ENCODE results near the gene GDF2.
A peak's percentile ranks its signal among the peaks of the same experiment; 100 is the strongest.

The GDF2 gene

DNA sequence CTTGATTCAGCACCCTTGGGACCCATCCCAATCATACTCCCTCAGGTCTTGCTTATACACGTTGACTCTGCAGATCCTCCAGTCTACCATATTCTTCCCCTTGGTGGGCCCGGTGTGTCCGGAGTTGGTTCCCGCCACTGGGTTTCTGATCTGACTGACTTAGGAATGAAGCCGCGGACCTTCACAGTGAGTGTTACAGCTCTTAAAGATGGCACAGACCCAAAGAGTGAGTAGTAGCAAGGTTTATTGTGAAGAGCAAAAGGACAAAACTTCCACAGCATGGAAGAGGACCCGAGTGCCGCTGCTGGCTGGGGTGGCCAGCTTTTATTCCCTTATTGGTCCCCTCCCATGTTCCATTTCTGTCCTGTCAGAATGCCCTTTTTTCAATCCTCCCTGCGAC is 28.2 kb upstream of the GDF2 start:
- Histone ChIP-seq H3K36me3 (ENCODE audit: insufficient read depth, low read length) (no peaks in the 10 kb centered on the region), H3K4me3 (ENCODE audit: low read length) (no peak overlapping the region), H3K27me3 (ENCODE audit: insufficient read depth, low read length) (peaks cover 14% of the 10 kb centered on the region), H3K4me1 (ENCODE audit: insufficient read depth, low read length) (no peaks in the 10 kb centered on the region), H3K9me3 (ENCODE audit: insufficient read depth, low read depth, low read length) (no peaks in the 10 kb centered on the region), H3K9ac (ENCODE audit: low read depth, low read length) (no peak overlapping the region), H3K27ac (ENCODE audit: low read depth, low read length) (no peak overlapping the region)
- 99% methylated on average over 9 of the region's 9 CpGs for WGBS

- Histone ChIP-seq H3K4me3 (ENCODE audit: low read length) (no peak overlapping the region), H3K27me3 (ENCODE audit: insufficient read depth, low read length) (peaks cover 19% of the 10 kb centered on the region)
- 92% methylated on average over 4 of the region's 5 CpGs for WGBS
Observed at GRCh38 chr10:47294501-47294900, 27.8 kb upstream of the GDF2 start.

DNA sequence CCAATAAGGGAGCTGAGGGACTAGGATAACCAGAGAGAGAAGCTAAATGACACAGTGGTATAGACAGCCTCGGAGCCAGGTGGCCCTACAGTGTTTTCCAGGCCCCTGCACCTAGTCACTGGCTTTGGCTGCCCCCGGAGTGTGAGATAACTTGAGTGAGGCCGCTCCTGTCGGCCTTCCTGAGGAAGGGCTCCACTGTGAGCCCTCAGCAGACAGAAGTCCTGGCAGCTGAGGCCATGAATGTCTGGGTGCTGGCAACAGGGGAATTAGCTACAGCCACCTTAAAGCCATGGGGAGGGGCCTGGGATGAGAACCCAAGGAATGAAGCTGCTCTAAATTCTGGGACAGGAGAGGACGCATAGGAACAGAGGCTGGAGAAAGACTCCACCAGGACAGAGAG is 26.8 kb upstream of the GDF2 start:
- Histone ChIP-seq H3K36me3 (ENCODE audit: insufficient read depth, low read length) (no peaks in the 10 kb centered on the region), H3K4me1 (ENCODE audit: insufficient read depth, low read length) (peaks cover 3% of the 10 kb centered on the region; the same call in 1 of the 2 replicates), H3K9me3 (ENCODE audit: insufficient read depth, low read depth, low read length) (no peaks in the 10 kb centered on the region), H3K4me3 (ENCODE audit: low read length) (no peak overlapping the region), H3K27me3 (ENCODE audit: insufficient read depth, low read length) (peaks cover 28% of the 10 kb centered on the region), H3K9ac (ENCODE audit: low read depth, low read length) (no peak overlapping the region), H3K27ac (ENCODE audit: low read depth, low read length) (no peak overlapping the region)
- 90% methylated on average over 5 of the region's 5 CpGs for WGBS

More at GRCh38 chr10:47294501-47294900, 27.8 kb upstream of the GDF2 start:
- H3K4me1 ChIP-seq (ENCODE audit: insufficient read depth, low read length): peaks cover under 1% of the 10 kb centered on the region; the same call in 1 of the 2 replicates
- no peak overlapping the region for H3K9ac ChIP-seq (ENCODE audit: low read depth, low read length)
- no peak overlapping the region for H3K27ac ChIP-seq (ENCODE audit: low read depth, low read length)
- no peaks in the 10 kb centered on the region for H3K9me3 ChIP-seq (ENCODE audit: insufficient read depth, low read depth, low read length)
- H3K36me3 ChIP-seq (ENCODE audit: insufficient read depth, low read length): no peaks in the 10 kb centered on the region

DNA sequence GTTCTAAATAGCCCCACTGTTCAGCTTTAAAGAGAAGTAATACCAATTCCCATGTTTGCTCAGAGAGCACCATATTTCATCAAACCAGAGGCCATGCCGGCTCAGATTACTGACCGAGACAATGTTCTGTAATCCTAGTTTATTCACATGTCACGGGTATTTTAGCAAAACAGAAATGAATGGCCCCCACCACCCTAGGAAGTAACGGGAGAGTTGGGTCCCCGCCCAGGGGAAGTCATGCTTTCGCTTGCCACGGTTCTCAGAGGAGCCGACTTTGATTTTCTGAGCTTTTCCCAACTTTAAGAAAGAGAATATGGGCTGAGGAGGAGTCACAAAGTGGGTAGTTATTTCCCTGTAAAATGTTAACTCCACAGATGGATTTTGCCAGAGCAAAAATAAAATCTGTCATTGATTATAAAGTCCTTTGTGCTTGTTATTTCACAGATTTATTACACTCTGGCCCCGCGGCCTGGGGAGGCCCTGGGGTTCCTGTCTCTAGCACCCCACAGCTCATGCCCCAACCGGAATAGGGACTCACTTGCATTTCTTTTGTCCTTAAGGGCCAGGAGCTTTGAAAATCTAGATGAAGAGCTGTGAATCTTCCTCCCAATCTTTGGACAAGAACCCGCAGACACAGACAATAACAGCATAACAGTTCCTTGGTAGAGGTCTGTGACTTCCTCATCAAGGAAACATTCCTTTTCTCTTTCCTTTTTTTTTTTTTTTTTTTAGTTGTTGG is 25.9 kb upstream of the GDF2 start:
- Histone ChIP-seq H3K4me3 (ENCODE audit: low read length) (no peak overlapping the region), H3K9me3 (ENCODE audit: insufficient read depth, low read depth, low read length) (no peaks in the 10 kb centered on the region), H3K27me3 (ENCODE audit: insufficient read depth, low read length) (peaks cover 37% of the 10 kb centered on the region), H3K36me3 (ENCODE audit: insufficient read depth, low read length) (no peaks in the 10 kb centered on the region), H3K9ac (ENCODE audit: low read depth, low read length) (no peak overlapping the region), H3K4me1 (ENCODE audit: insufficient read depth, low read length) (peaks cover 3% of the 10 kb centered on the region; the same call in 1 of the 2 replicates), H3K27ac (ENCODE audit: low read depth, low read length) (no peak overlapping the region)
- WGBS: 73% methylated on average over 12 of the region's 12 CpGs

DNA sequence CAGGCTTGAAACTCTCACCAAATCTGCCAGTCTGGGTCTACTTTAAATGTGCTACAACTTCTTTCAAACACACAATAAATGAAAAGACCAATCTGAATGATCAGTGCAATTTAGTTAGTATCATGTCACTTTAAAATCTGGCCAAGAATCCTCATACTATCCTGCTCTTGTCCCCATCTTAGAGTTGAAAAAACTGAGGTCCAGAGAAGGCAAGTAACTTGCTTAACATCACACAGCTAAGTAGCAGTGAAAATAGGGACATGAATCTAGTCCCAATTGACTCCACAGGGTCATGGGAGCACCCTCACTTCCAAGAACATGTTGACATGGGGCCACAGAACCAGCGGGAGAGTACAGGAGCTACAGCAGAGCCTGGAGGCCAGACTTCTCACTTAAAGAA is 25.3 kb upstream of the GDF2 start:
- 81% methylated on average over 1 of the region's 1 CpG for WGBS
- Histone ChIP-seq H3K27ac (ENCODE audit: low read depth, low read length) (no peak overlapping the region), H3K9me3 (ENCODE audit: insufficient read depth, low read depth, low read length) (no peaks in the 10 kb centered on the region), H3K27me3 (ENCODE audit: insufficient read depth, low read length) (peaks cover 43% of the 10 kb centered on the region), H3K4me3 (ENCODE audit: low read length) (no peak overlapping the region), H3K4me1 (ENCODE audit: insufficient read depth, low read length) (peaks cover 3% of the 10 kb centered on the region; the same call in 1 of the 2 replicates), H3K36me3 (ENCODE audit: insufficient read depth, low read length) (no peaks in the 10 kb centered on the region), H3K9ac (ENCODE audit: low read depth, low read length) (no peak overlapping the region)

DNA sequence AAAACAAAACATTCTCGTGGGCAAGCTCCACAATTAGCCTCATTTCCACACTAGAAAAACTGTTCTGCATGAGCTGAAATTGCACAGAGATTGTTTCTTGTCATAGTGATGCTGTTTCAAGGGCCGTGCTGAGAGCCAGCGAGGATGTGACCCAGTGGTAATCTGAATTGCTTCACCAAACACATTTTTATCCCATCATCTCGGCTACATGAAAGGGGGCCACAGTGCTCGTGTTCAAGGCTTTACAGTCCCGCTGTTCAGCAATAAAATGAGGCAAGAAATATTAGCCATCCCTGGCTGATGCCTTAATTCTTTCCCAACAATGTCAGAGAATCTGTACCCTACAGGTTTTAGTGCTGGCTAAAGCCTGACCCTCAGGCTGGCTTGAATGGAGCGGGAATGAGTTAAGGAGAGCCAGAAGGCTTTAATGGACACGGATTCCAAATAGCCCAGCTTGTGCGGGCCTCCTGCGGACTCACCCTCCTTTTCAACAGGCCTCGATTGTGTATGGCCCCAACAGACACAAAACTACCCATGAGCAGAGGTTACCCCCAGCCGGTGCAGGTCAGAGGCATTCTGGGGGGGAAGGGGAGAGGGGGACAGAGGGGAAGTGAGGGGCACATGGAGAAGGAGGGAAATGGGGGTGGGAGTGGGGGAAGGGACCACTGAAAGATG is 24.3 kb upstream of the GDF2 start:
- Histone ChIP-seq H3K9ac (ENCODE audit: low read depth, low read length) (no peak overlapping the region), H3K27ac (ENCODE audit: low read depth, low read length) (no peak overlapping the region), H3K4me1 (ENCODE audit: insufficient read depth, low read length) (peaks cover 3% of the 10 kb centered on the region; the same call in 1 of the 2 replicates), H3K4me3 (ENCODE audit: low read length) (no peak overlapping the region), H3K36me3 (ENCODE audit: insufficient read depth, low read length) (no peaks in the 10 kb centered on the region), H3K27me3 (ENCODE audit: insufficient read depth, low read length) (peaks cover 54% of the 10 kb centered on the region), H3K9me3 (ENCODE audit: insufficient read depth, low read depth, low read length) (no peaks in the 10 kb centered on the region)
- 85% methylated on average over 12 of the region's 12 CpGs for WGBS

GRCh38 chr10:47298715-47299114 is 23.5 kb upstream of the GDF2 start:
- WGBS: 82% methylated on average over 1 of the region's 1 CpG
- H3K27me3 ChIP-seq (ENCODE audit: insufficient read depth, low read length): peaks cover 59% of the 10 kb centered on the region

DNA sequence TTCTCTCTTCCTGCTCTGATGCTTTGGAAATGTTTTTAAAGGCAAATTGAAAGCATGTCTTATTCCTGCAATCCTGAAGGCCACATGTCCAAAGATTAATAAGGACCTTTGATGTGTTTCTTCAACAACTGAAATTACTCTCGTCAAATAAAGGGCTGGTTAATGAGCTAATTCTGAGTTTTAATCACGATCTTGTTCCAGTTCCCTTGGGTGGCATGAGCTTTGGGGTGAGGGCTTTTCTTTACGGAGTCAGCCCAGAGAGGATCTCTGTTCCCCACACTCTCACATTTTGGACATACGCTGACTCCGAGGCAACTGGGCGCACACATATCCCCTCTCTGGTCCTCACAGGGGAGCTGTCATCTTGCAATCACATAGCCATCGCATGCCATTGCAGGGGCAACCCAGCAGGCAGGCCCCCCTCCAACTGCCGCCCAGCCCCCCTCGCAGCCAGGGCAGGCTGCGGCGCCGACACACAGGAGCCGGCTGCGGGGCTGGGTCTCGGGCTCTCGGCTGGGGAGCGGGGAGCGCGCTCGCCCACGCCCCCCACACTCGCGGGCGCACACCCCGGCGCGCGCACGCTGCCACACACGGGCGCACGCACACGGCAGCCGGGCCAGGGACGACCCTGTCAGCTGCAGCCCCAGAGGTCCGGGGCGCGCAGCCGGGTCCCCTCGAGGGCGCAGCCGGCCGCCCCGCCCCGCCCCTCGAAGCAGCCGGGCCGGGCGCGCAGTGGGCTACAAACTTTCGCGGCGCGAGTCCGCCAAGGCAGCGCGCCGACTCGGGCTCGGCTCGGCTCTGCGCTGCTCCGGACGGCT is 22.4 kb upstream of the GDF2 start, which contains the start of gene GDF10:
Gene GDF10 (plus strand): TSS at position 587 of the 818 bp plus-strand sequence. CDS start 455 bp downstream, outside the sequence.
- Histone ChIP-seq H3K9me3 (ENCODE audit: insufficient read depth, low read depth, low read length) (no peaks in the 10 kb centered on the region), H3K36me3 (ENCODE audit: insufficient read depth, low read length) (no peaks in the 10 kb centered on the region), H3K9ac (ENCODE audit: low read depth, low read length) (peak within 1 kb of the TSS; percentile 24; the same call in 1 of the 2 replicates), H3K4me3 (ENCODE audit: low read length) (peak within 1 kb of the TSS; percentile 60), H3K27me3 (ENCODE audit: insufficient read depth, low read length) (peaks cover 62% of the 10 kb centered on the region), H3K27ac (ENCODE audit: low read depth, low read length) (no peak within 1 kb of the TSS), H3K4me1 (ENCODE audit: insufficient read depth, low read length) (peaks cover 3% of the 10 kb centered on the region; the same call in 1 of the 2 replicates)
- 7% methylated on average over 64 of the region's 64 CpGs for WGBS

More at GRCh38 chr10:47298715-47299114, 23.5 kb upstream of the GDF2 start:
- Histone ChIP-seq H3K4me1 (ENCODE audit: insufficient read depth, low read length) (peaks cover 3% of the 10 kb centered on the region; the same call in 1 of the 2 replicates), H3K9ac (ENCODE audit: low read depth, low read length) (no peak overlapping the region), H3K9me3 (ENCODE audit: insufficient read depth, low read depth, low read length) (no peaks in the 10 kb centered on the region), H3K4me3 (ENCODE audit: low read length) (no peak overlapping the region), H3K27ac (ENCODE audit: low read depth, low read length) (no peak overlapping the region), H3K36me3 (ENCODE audit: insufficient read depth, low read length) (no peaks in the 10 kb centered on the region)

DNA sequence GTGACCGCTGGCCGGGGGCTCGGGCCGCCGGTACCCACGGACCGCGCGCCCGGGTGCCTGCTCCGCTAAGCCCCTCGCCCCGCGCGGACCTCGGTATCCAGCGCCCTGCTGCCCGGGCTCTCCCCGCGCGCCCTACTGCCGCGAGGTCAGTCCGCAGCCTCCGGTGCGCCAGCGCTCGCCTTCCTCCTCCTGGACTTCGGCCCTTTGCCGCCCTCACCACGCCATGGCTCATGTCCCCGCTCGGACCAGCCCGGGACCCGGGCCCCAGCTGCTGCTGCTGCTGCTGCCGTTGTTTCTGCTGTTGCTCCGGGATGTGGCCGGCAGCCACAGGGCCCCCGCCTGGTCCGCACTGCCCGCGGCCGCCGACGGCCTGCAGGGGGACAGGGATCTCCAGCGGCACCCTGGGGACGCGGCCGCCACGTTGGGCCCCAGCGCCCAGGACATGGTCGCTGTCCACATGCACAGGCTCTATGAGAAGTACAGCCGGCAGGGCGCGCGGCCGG is 21.8 kb upstream of the GDF2 start:
- Histone ChIP-seq H3K4me3 (ENCODE audit: low read length) (peak overlapping the region; percentile 60), H3K27me3 (ENCODE audit: insufficient read depth, low read length) (peaks cover 62% of the 10 kb centered on the region), H3K27ac (ENCODE audit: low read depth, low read length) (no peak overlapping the region), H3K9ac (ENCODE audit: low read depth, low read length) (peak overlapping the region; percentile 24; the same call in 1 of the 2 replicates), H3K36me3 (ENCODE audit: insufficient read depth, low read length) (no peaks in the 10 kb centered on the region), H3K9me3 (ENCODE audit: insufficient read depth, low read depth, low read length) (no peaks in the 10 kb centered on the region), H3K4me1 (ENCODE audit: insufficient read depth, low read length) (peaks cover 3% of the 10 kb centered on the region; the same call in 1 of the 2 replicates)
- WGBS: 5% methylated on average over 57 of the region's 57 CpGs

DNA sequence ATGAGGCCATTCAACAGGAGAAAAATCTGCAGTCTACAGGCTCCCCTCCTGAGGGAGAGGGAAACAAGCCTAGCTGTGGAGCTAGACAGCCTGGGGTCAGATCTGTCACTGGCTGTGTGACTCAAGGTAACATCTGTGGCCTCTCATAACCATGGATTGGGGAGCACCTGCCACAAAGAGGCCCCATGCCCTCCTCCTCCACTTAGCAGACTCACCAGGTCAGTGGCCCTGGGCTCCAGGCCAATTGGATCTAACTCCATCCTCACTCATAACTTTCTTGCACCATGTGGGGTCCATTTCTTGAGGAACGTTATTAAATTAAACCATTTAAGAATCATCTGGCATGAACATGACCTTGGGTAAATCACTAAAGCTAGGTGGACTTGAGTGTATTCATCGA is 20.4 kb upstream of the GDF2 start:
- no peak overlapping the region for H3K9ac ChIP-seq (ENCODE audit: low read depth, low read length)
- H3K36me3 ChIP-seq (ENCODE audit: insufficient read depth, low read length): no peaks in the 10 kb centered on the region
- no peak overlapping the region for H3K4me3 ChIP-seq (ENCODE audit: low read length)
- peaks cover 3% of the 10 kb centered on the region; the same call in 1 of the 2 replicates for H3K4me1 ChIP-seq (ENCODE audit: insufficient read depth, low read length)
- H3K9me3 ChIP-seq (ENCODE audit: insufficient read depth, low read depth, low read length): no peaks in the 10 kb centered on the region
- WGBS: 93% methylated on average over 2 of the region's 2 CpGs
- no peak overlapping the region for H3K27ac ChIP-seq (ENCODE audit: low read depth, low read length)
- peaks cover 59% of the 10 kb centered on the region for H3K27me3 ChIP-seq (ENCODE audit: insufficient read depth, low read length)

Data from HUES64 (cell line).